HCT116 (cell line): ENCODE measurements around the gene MATK.

Experiments
- CEBPB ChIP-seq: IDR thresholded peaks from 2 replicates; pipeline ENCODE4 v1.6.1; 2012; ENCODE audit warnings: low read depth
- CTCF ChIP-seq, 3 experiments: fragments of 200-600 bp in 1 of 3; sonication (generic) in 1 of 3; IDR thresholded peaks in 2 of 3; conservative IDR thresholded peaks in 1 of 3; 2 replicates each; pipeline ENCODE4 v1.5.1; 2012 to 2017; ENCODE audit warnings: low read depth in 2 of 3, low read length in 2 of 3, antibody characterized with exemption in 1 of 3, borderline replicate concordance in 1 of 3, control low read depth in 1 of 3, mild to moderate bottlenecking in 1 of 3, mixed read lengths in 1 of 3, mixed run types in 1 of 3, moderate library complexity in 1 of 3; ENCODE audit not compliant: insufficient read depth in 1 of 3
- EZH2 ChIP-seq: fragments of 200-600 bp; sonication (generic); IDR thresholded peaks from 2 replicates; pipeline ENCODE4 v1.6.1; 2017; ENCODE audit warnings: antibody characterized with exemption, mixed run types
- POLR2A ChIP-seq: IDR thresholded peaks from 2 replicates; pipeline ENCODE4 v1.7.0; 2011; ENCODE audit warnings: borderline replicate concordance; ENCODE audit not compliant: insufficient read depth, insufficient read length; ENCODE audit errors: extremely low read depth
- RAD21 ChIP-seq: IDR thresholded peaks from 2 replicates; pipeline ENCODE4 v1.6.1; 2012; ENCODE audit warnings: low read depth, mild to moderate bottlenecking
- ZFX ChIP-seq: fragments of 450-650 bp; IDR thresholded peaks from 2 replicates; pipeline ENCODE4 v1.6.1; 2017
- TF ChIP-seq, protein P1 (sequence below): IDR thresholded peaks from 2 replicates; pipeline ENCODE4 v1.6.1; 2011; ENCODE audit warnings: mild to moderate bottlenecking, low read length, moderate library complexity; ENCODE audit not compliant: insufficient replicate concordance; ENCODE audit errors: extremely low read depth

GRCh38 chr19:3751236-3751635 lies 34.9 kb downstream of the MATK start:
- TF ChIP-seq CTCF (IDR thresholded peaks at IDR 0.05 in 2 of 3, conservative IDR thresholded peaks at IDR 0.05 in 1 of 3; ENCODE audit: borderline replicate concordance in 1 of 3, insufficient read depth in 1 of 3, low read depth in 2 of 3, low read length in 2 of 3): no peak
- TF ChIP-seq, protein P1, sequence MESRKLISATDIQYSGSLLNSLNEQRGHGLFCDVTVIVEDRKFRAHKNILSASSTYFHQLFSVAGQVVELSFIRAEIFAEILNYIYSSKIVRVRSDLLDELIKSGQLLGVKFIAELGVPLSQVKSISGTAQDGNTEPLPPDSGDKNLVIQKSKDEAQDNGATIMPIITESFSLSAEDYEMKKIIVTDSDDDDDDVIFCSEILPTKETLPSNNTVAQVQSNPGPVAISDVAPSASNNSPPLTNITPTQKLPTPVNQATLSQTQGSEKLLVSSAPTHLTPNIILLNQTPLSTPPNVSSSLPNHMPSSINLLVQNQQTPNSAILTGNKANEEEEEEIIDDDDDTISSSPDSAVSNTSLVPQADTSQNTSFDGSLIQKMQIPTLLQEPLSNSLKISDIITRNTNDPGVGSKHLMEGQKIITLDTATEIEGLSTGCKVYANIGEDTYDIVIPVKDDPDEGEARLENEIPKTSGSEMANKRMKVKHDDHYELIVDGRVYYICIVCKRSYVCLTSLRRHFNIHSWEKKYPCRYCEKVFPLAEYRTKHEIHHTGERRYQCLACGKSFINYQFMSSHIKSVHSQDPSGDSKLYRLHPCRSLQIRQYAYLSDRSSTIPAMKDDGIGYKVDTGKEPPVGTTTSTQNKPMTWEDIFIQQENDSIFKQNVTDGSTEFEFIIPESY: no peak
- TF ChIP-seq CEBPB: no peak
- TF ChIP-seq POLR2A: no peak
- TF ChIP-seq EZH2: no peak
- no peak for TF ChIP-seq ZFX
- TF ChIP-seq RAD21: no peak
